Measurements from ENCODE around the gene COX7A2L.
"Not testable (repeated sequence)": the region's sequence is repeated elsewhere in the genome, so short reads cannot be mapped to it uniquely, and the experiment has no call there.

The COX7A2L gene

GRCh38 chr2:42360890-42361727 is at the start of gene COX7A2L:
Gene COX7A2L, minus strand, starts transcription at chr2:42361217. Its CDS starts 56 bp downstream, at chr2:42361161.
- peak; percentile 91 for DNase-seq

- DNase-seq, result no peak
Measured at GRCh38 chr2:42408009-42408408, 47.0 kb upstream of the COX7A2L start.

- DNase-seq, result no peak
Measured at GRCh38 chr2:42407476-42407875, 46.5 kb upstream of the COX7A2L start.

GRCh38 chr2:42404676-42405075 is 43.7 kb upstream of the COX7A2L start:
- no peak for DNase-seq

- no peak for DNase-seq
Measured at GRCh38 chr2:42401773-42402172, 40.8 kb upstream of the COX7A2L start.

- not testable (repeated sequence) for DNase-seq
Measured at GRCh38 chr2:42398052-42398451, 37.0 kb upstream of the COX7A2L start.

- DNase-seq, result not testable (repeated sequence)
Measured at GRCh38 chr2:42393320-42393719, 32.3 kb upstream of the COX7A2L start.

GRCh38 chr2:42392191-42392590 is 31.2 kb upstream of the COX7A2L start:
- no peak for DNase-seq

GRCh38 chr2:42390401-42390969 is 29.5 kb upstream of the COX7A2L start:
- DNase-seq, result no peak

- DNase-seq, result no peak
Measured at GRCh38 chr2:42386682-42387081, 25.7 kb upstream of the COX7A2L start.

GRCh38 chr2:42385225-42385624 is 24.2 kb upstream of the COX7A2L start:
- no peak for DNase-seq

- DNase-seq, result no peak
Measured at GRCh38 chr2:42383855-42384530, 23.0 kb upstream of the COX7A2L start.

GRCh38 chr2:42382144-42382543 is 21.1 kb upstream of the COX7A2L start:
- DNase-seq, result no peak

- not testable (repeated sequence) for DNase-seq
Measured at GRCh38 chr2:42380026-42380425, 19.0 kb upstream of the COX7A2L start.

GRCh38 chr2:42378415-42378814 is 17.4 kb upstream of the COX7A2L start:
- no peak for DNase-seq

GRCh38 chr2:42376758-42377157 is 15.7 kb upstream of the COX7A2L start:
- no peak for DNase-seq

GRCh38 chr2:42372474-42373200 is 11.6 kb upstream of the COX7A2L start:
- DNase-seq, result no peak

GRCh38 chr2:42371611-42372473 is 10.8 kb upstream of the COX7A2L start:
- DNase-seq, result no peak

GRCh38 chr2:42369532-42370229 is 8.7 kb upstream of the COX7A2L start:
- no peak for DNase-seq

- peak; percentile 55 for DNase-seq
Measured at GRCh38 chr2:42368817-42369531, 8.0 kb upstream of the COX7A2L start.

- DNase-seq, result no peak
Measured at GRCh38 chr2:42367835-42368234, 6.8 kb upstream of the COX7A2L start.

All from NCI-H774 (cell line).